Neural progenitor cell (in vitro differentiated cells): ENCODE measurements around the gene DLL3. TPM values are rescaled to one million over a fixed set of nuclear protein-coding genes. Genes with fewer than 3 reads are reported as not detected.
"Not testable (repeated sequence)": the region's sequence is repeated elsewhere in the genome, so short reads cannot be mapped to it uniquely, and the experiment has no call there.

Source experiments
- DNase-seq: peaks from one replicate; pipeline ENCODE4 v3.0.0-alpha.2; 2016; ENCODE audit warnings: low spot score
- H2AFZ ChIP-seq: fragments of 200-600 bp; sonication (generic); replicated peaks from 2 replicates; pipeline ENCODE4 v1.6.1; 2016; ENCODE audit warnings: antibody characterized with exemption
- H3F3A ChIP-seq: fragments of 200-600 bp; sonication (generic); 2 replicates; pipeline ENCODE4 v1.6.1; 2016; ENCODE audit warnings: antibody characterized with exemption, low read depth
- H3K27ac ChIP-seq: fragments of 200-600 bp; sonication (generic); 2 replicates; pipeline ENCODE4 v1.5.1; 2016; ENCODE audit warnings: mild to moderate bottlenecking
- H3K27me3 ChIP-seq: fragments of 200-600 bp; sonication (generic); 2 replicates; pipeline ENCODE4 v1.6.1; 2016; ENCODE audit warnings: mild to moderate bottlenecking, moderate library complexity
- H3K36me3 ChIP-seq: fragments of 200-600 bp; sonication (generic); 2 replicates; pipeline ENCODE4 v1.5.1; 2016
- H3K4me1 ChIP-seq: fragments of 200-600 bp; sonication (generic); 2 replicates; pipeline ENCODE4 v1.6.1; 2016; ENCODE audit warnings: mixed run types
- H3K4me2 ChIP-seq: fragments of 200-600 bp; sonication (generic); 2 replicates; pipeline ENCODE4 v1.6.1; 2016
- H3K4me3 ChIP-seq: fragments of 200-600 bp; sonication (generic); 2 replicates; pipeline ENCODE4 v1.5.1; 2016
- H3K79me2 ChIP-seq: fragments of 200-600 bp; sonication (generic); 2 replicates; pipeline ENCODE4 v1.6.1; 2016; ENCODE audit warnings: low read depth
- H3K9ac ChIP-seq: fragments of 200-600 bp; sonication (generic); 2 replicates; pipeline ENCODE4 v1.6.1; 2016
- H3K9me3 ChIP-seq: fragments of 200-600 bp; sonication (generic); 2 replicates; pipeline ENCODE4 v1.5.1; 2016; ENCODE audit warnings: low read depth
- H4K20me1 ChIP-seq: fragments of 200-600 bp; sonication (generic); 2 replicates; pipeline ENCODE4 v1.6.1; 2016; ENCODE audit warnings: low read depth
- H3K27ac Mint-ChIP-seq: 3 replicates; pipeline ENCODE4 v1.8.0; 2021; ENCODE audit warnings: mixed read lengths
- H3K27me3 Mint-ChIP-seq: 2 replicates; pipeline ENCODE4 v1.8.0; 2022; ENCODE audit warnings: low read depth, mild to moderate bottlenecking, inconsistent platforms, moderate library complexity, mixed read lengths; ENCODE audit not compliant: insufficient read depth
- H3K36me3 Mint-ChIP-seq: 3 replicates; pipeline ENCODE4 v1.8.0; 2021; ENCODE audit warnings: mixed read lengths
- H3K4me1 Mint-ChIP-seq: 3 replicates; pipeline ENCODE4 v1.8.0; 2021; ENCODE audit warnings: mixed read lengths
- H3K4me3 Mint-ChIP-seq: 3 replicates; pipeline ENCODE4 v1.8.0; 2021; ENCODE audit warnings: mild to moderate bottlenecking, moderate library complexity, mixed read lengths
- H3K9me3 Mint-ChIP-seq: 3 replicates; pipeline ENCODE4 v1.8.0; 2020; ENCODE audit warnings: mixed read lengths
- CTCF ChIP-seq: fragments of 200-600 bp; sonication (generic); IDR thresholded peaks from 2 replicates; pipeline ENCODE4 v1.5.1; 2017; ENCODE audit warnings: antibody characterized with exemption, mild to moderate bottlenecking
- EZH2 ChIP-seq: fragments of 200-600 bp; sonication (generic); IDR thresholded peaks from 2 replicates; pipeline ENCODE4 v1.6.1; 2017; ENCODE audit warnings: antibody characterized with exemption, mild to moderate bottlenecking, moderate library complexity
- EZH2phosphoT487 ChIP-seq: fragments of 200-600 bp; sonication (generic); IDR thresholded peaks from 2 replicates; pipeline ENCODE4 v1.6.1; 2017; ENCODE audit warnings: antibody characterized with exemption
- total RNA-seq: library from RNA; depleted of rRNA; stranded (reverse); fragments of >200 nt; gene quantifications from 2 replicates; pipeline ENCODE4 v1.2.3, GENCODE V29; 2015; ENCODE audit warnings: low replicate concordance

Gene DLL3
- total RNA-seq, 1 donor from 2014 or later, result 0.37 TPM

- Histone ChIP-seq H3K9me3 (no peaks in the 10 kb centered on the region), H3K27me3 (no peaks in the 10 kb centered on the region), H3F3A (peaks cover 12% of the 10 kb centered on the region), H3K9ac (no peak overlapping the region), H3K4me2 (no peak overlapping the region), H3K4me1 (no peaks in the 10 kb centered on the region), H4K20me1 (no peaks in the 10 kb centered on the region), H3K27ac (no peak overlapping the region), H2AFZ (no peak overlapping the region), H3K36me3 (no peaks in the 10 kb centered on the region), H3K79me2 (no peaks in the 10 kb centered on the region), H3K4me3 (no peak overlapping the region)
- Mint-ChIP-seq H3K9me3 (no peaks in the 10 kb centered on the region), H3K4me3 (no peak overlapping the region), H3K27me3 (peaks cover 4% of the 10 kb centered on the region), H3K36me3 (peaks cover 30% of the 10 kb centered on the region), H3K4me1 (no peaks in the 10 kb centered on the region), H3K27ac (no peak overlapping the region)
- peak; percentile 91 for TF ChIP-seq CTCF
- no peak for TF ChIP-seq EZH2
- no peak for TF ChIP-seq EZH2phosphoT487
- peak; percentile 77 for DNase-seq
These were observed 24.6 kb upstream of the DLL3 start for GRCh38 chr19:39474139-39474620.

- H3K4me3 ChIP-seq, result no peak overlapping the region
- no peaks in the 10 kb centered on the region for H3K9me3 Mint-ChIP-seq
- no peak overlapping the region for H3K27ac Mint-ChIP-seq
- H3K9ac ChIP-seq, result no peak overlapping the region
- H3K27me3 ChIP-seq, result no peaks in the 10 kb centered on the region
- H3K27ac ChIP-seq, result no peak overlapping the region
- no peaks in the 10 kb centered on the region for H3K36me3 ChIP-seq
- peaks cover 12% of the 10 kb centered on the region for H3K4me1 Mint-ChIP-seq
- DNase-seq, result no peak
- peaks cover 25% of the 10 kb centered on the region for H3F3A ChIP-seq
- H3K4me1 ChIP-seq, result peaks cover 10% of the 10 kb centered on the region
- H3K27me3 Mint-ChIP-seq, result peaks cover 4% of the 10 kb centered on the region
- H3K4me2 ChIP-seq, result no peak overlapping the region
- peaks cover under 1% of the 10 kb centered on the region for H3K79me2 ChIP-seq
- H3K4me3 Mint-ChIP-seq, result no peak overlapping the region
- no peaks in the 10 kb centered on the region for H4K20me1 ChIP-seq
- H3K9me3 ChIP-seq, result no peaks in the 10 kb centered on the region
- TF ChIP-seq CTCF, result no peak
- no peak for TF ChIP-seq EZH2phosphoT487
- TF ChIP-seq EZH2, result no peak
- H2AFZ ChIP-seq, result no peak overlapping the region
- H3K36me3 Mint-ChIP-seq, result peaks cover 21% of the 10 kb centered on the region
These were observed 23.0 kb upstream of the DLL3 start for GRCh38 chr19:39475748-39476147.

- not testable (repeated sequence) for H3K36me3 ChIP-seq, H3K9me3 ChIP-seq, H3K27me3 ChIP-seq, H3K4me3 ChIP-seq, H3K9ac ChIP-seq, H3K27me3 Mint-ChIP-seq, H4K20me1 ChIP-seq, H3K27ac ChIP-seq, H2AFZ ChIP-seq, H3K9me3 Mint-ChIP-seq, DNase-seq
- Mint-ChIP-seq H3K27ac (peak overlapping the region; percentile 30), H3K36me3 (peaks cover 14% of the 10 kb centered on the region), H3K4me3 (peak overlapping the region; percentile 91), H3K4me1 (peaks cover 26% of the 10 kb centered on the region)
- peaks cover 16% of the 10 kb centered on the region for H3K4me1 ChIP-seq
- peaks cover 26% of the 10 kb centered on the region for H3K79me2 ChIP-seq
- H3F3A ChIP-seq, result peaks cover 25% of the 10 kb centered on the region
- peak overlapping the region; percentile 88 for H3K4me2 ChIP-seq
These were observed 19.4 kb upstream of the DLL3 start for GRCh38 chr19:39479319-39479801.

GRCh38 chr19:39479916-39480315, 18.8 kb upstream of the DLL3 start:
- peak overlapping the region; percentile 30 for H3K27ac Mint-ChIP-seq
- no peaks in the 10 kb centered on the region for H3K27me3 ChIP-seq
- H3K4me3 Mint-ChIP-seq, result peak overlapping the region; percentile 91
- peaks cover 16% of the 10 kb centered on the region for H3K4me1 ChIP-seq
- H4K20me1 ChIP-seq, result peaks cover 6% of the 10 kb centered on the region
- H3K4me3 ChIP-seq, result peak overlapping the region; percentile 99
- H3K4me1 Mint-ChIP-seq, result peaks cover 26% of the 10 kb centered on the region
- peaks cover 25% of the 10 kb centered on the region for H3F3A ChIP-seq
- peaks cover 26% of the 10 kb centered on the region for H3K79me2 ChIP-seq
- H2AFZ ChIP-seq, result peak overlapping the region; percentile 80
- H3K27me3 Mint-ChIP-seq, result no peaks in the 10 kb centered on the region
- H3K4me2 ChIP-seq, result peak overlapping the region; percentile 88
- no peaks in the 10 kb centered on the region for H3K9me3 Mint-ChIP-seq
- H3K36me3 ChIP-seq, result no peaks in the 10 kb centered on the region
- H3K27ac ChIP-seq, result no peak overlapping the region
- no peak for DNase-seq
- no peaks in the 10 kb centered on the region for H3K9me3 ChIP-seq
- TF ChIP-seq EZH2 (no peak), EZH2phosphoT487 (no peak), CTCF (no peak)
- no peak overlapping the region for H3K9ac ChIP-seq
- H3K36me3 Mint-ChIP-seq, result peaks cover 10% of the 10 kb centered on the region
